NB4 (cell line): ENCODE measurements around the gene PAEP.

ENCODE experiments used
- TF ChIP-seq, protein P1 (sequence below): IDR thresholded peaks from one replicate; pipeline ENCODE4 v1.5.1; 2012; ENCODE audit warnings: low read depth, low read length
- TF ChIP-seq, protein P2 (sequence below): IDR thresholded peaks from 2 replicates; pipeline ENCODE4 v1.6.1; 2011; ENCODE audit warnings: low read depth, low read length

DNA sequence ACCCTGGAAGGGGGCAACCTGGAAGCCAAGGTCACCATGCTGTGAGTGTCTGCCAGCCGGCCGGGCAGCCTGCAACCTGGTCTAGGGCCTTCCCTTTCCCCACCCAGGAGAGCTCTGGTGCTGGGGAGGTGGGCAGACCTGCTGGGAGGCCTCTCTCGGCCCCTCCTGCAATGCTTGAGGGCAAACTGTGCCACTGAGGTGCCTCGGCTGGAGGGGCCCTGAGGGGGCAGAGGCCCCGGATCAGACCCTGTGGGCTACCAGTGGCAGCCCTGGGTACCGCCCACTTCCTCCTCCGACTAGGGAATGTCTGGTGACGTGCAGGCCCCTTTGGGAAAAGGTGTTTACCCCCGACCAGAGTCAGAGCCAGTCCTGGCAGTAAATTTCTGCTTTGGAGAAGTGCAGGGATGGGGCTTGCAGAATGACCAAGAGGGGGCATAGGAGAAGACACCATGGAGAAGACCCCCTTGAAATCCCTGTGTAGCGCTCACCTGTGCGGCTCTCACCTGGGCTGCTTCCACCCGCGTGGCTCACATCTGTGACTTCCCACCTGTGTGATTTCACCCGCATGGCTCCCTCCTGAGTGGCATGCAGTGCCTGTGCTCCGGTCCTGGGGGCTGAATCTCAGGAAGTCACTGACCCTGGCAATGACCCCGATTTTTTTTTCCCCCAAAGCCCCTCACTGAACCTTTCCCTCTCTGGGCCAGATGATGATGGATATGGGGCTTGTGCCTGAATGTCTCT lies 39.2 kb upstream of the PAEP start:
- TF ChIP-seq, protein P1, sequence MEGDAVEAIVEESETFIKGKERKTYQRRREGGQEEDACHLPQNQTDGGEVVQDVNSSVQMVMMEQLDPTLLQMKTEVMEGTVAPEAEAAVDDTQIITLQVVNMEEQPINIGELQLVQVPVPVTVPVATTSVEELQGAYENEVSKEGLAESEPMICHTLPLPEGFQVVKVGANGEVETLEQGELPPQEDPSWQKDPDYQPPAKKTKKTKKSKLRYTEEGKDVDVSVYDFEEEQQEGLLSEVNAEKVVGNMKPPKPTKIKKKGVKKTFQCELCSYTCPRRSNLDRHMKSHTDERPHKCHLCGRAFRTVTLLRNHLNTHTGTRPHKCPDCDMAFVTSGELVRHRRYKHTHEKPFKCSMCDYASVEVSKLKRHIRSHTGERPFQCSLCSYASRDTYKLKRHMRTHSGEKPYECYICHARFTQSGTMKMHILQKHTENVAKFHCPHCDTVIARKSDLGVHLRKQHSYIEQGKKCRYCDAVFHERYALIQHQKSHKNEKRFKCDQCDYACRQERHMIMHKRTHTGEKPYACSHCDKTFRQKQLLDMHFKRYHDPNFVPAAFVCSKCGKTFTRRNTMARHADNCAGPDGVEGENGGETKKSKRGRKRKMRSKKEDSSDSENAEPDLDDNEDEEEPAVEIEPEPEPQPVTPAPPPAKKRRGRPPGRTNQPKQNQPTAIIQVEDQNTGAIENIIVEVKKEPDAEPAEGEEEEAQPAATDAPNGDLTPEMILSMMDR: no peak
- TF ChIP-seq, protein P2, sequence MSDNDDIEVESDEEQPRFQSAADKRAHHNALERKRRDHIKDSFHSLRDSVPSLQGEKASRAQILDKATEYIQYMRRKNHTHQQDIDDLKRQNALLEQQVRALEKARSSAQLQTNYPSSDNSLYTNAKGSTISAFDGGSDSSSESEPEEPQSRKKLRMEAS: no peak
